CD14-positive monocyte (primary cell): ENCODE data around the gene CHID1. TPM values are rescaled to one million over a fixed set of nuclear protein-coding genes. Genes with fewer than 3 reads are reported as not detected.

ENCODE experiments used
- DNase-seq, 3 donors: peaks; one replicate each; pipeline ENCODE4 v3.0.0-alpha.2; 2011 to 2022
- H2AFZ ChIP-seq: 2 replicates; pipeline ENCODE4 v1.6.0; 2012; ENCODE audit warnings: mild to moderate bottlenecking, low read depth, low read length, inconsistent platforms; ENCODE audit not compliant: insufficient read depth, poor library complexity, severe bottlenecking
- H3K27ac ChIP-seq, 2 donors: 1 replicate in 1 of 2; 2 replicates in 1 of 2; pipeline ENCODE4 v1.5.1; 2012 to 2013; ENCODE audit warnings: low read length in 2 of 2, control low read depth in 1 of 2, inconsistent platforms in 1 of 2, low read depth in 1 of 2, mild to moderate bottlenecking in 1 of 2
- H3K27me3 ChIP-seq, 2 donors: one replicate each; pipeline versions ENCODE4 v1.6.0 to v1.6.1; 2011 to 2013; ENCODE audit warnings: low read length in 2 of 2; ENCODE audit not compliant: control insufficient read depth in 2 of 2, insufficient read depth in 2 of 2
- H3K36me3 ChIP-seq, 2 donors: replicated peaks in 1 of 2; 1 replicate in 1 of 2; 2 replicates in 1 of 2; pipeline versions ENCODE4 v1.5.1 to v1.6.1; 2012 to 2013; ENCODE audit warnings: low read length in 2 of 2, control low read depth in 1 of 2, inconsistent platforms in 1 of 2, mild to moderate bottlenecking in 1 of 2; ENCODE audit not compliant: insufficient read depth in 2 of 2, control insufficient read depth in 1 of 2
- H3K4me1 ChIP-seq, 2 donors: 1 replicate in 1 of 2; 2 replicates in 1 of 2; pipeline versions ENCODE4 v1.5.1 to v1.6.1; 2012 to 2013; ENCODE audit warnings: low read length in 2 of 2, control low read depth in 1 of 2, inconsistent platforms in 1 of 2, mild to moderate bottlenecking in 1 of 2, moderate library complexity in 1 of 2; ENCODE audit not compliant: insufficient read depth in 2 of 2, control insufficient read depth in 1 of 2
- H3K4me2 ChIP-seq: replicated peaks from 2 replicates; pipeline ENCODE3; 2012; ENCODE audit warnings: low read length, moderate library complexity, mild to moderate bottlenecking; ENCODE audit not compliant: poor library complexity, severe bottlenecking; ENCODE audit errors: extremely low read depth
- H3K4me3 ChIP-seq, 3 experiments: fragments of 200-600 bp in 1 of 3; sonication (generic) in 1 of 3; replicated peaks in 1 of 3; 1 replicate in 2 of 3; 2 replicates in 1 of 3; pipeline ENCODE4 v1.5.1; 2011 to 2013; ENCODE audit warnings: low read length in 3 of 3, mild to moderate bottlenecking in 3 of 3, control low read depth in 2 of 3, low read depth in 2 of 3, inconsistent platforms in 1 of 3, moderate library complexity in 1 of 3
- H3K79me2 ChIP-seq: 2 replicates; pipeline ENCODE4 v1.6.0; 2012; ENCODE audit warnings: mild to moderate bottlenecking, control low read depth, inconsistent platforms, low read length, moderate library complexity; ENCODE audit not compliant: insufficient read depth
- H3K9ac ChIP-seq: 2 replicates; pipeline ENCODE4 v1.6.0; 2017; ENCODE audit warnings: low read length, mild to moderate bottlenecking; ENCODE audit not compliant: insufficient read depth, poor library complexity, severe bottlenecking
- H3K9me3 ChIP-seq, 2 donors: replicated peaks in 1 of 2; 1 replicate in 1 of 2; 2 replicates in 1 of 2; pipeline versions ENCODE4 v1.5.1 to v1.6.1; 2012 to 2013; ENCODE audit warnings: low read length in 2 of 2, control low read depth in 1 of 2; ENCODE audit not compliant: control insufficient read depth in 1 of 2, insufficient read depth in 1 of 2
- H4K20me1 ChIP-seq: 2 replicates; pipeline ENCODE4 v1.6.0; 2012; ENCODE audit warnings: mild to moderate bottlenecking, low read length, control low read depth, moderate library complexity; ENCODE audit not compliant: insufficient read depth
- H3K27ac Mint-ChIP-seq, 7 donors: one replicate each; pipeline ENCODE4 v1.8.0; 2020; ENCODE audit warnings: mild to moderate bottlenecking in 7 of 7, mixed read lengths in 7 of 7, moderate library complexity in 6 of 7, inconsistent platforms in 2 of 7
- H3K27me3 Mint-ChIP-seq, 3 donors: one replicate each; pipeline ENCODE4 v1.8.0; 2021 to 2022; ENCODE audit warnings: low read depth in 3 of 3, mild to moderate bottlenecking in 3 of 3, mixed read lengths in 3 of 3, moderate library complexity in 3 of 3, inconsistent platforms in 1 of 3
- H3K36me3 Mint-ChIP-seq, 2 donors: one replicate each; pipeline ENCODE4 v1.8.0; 2020; ENCODE audit warnings: mixed read lengths in 2 of 2, inconsistent platforms in 1 of 2, mild to moderate bottlenecking in 1 of 2
- H3K4me1 Mint-ChIP-seq: one replicate; pipeline ENCODE4 v1.8.0; 2020; ENCODE audit warnings: mild to moderate bottlenecking, mixed read lengths
- H3K4me3 Mint-ChIP-seq, 2 donors: one replicate each; pipeline ENCODE4 v1.8.0; 2020; ENCODE audit warnings: mild to moderate bottlenecking in 2 of 2, mixed read lengths in 2 of 2, moderate library complexity in 1 of 2
- H3K9me3 Mint-ChIP-seq, 7 donors: one replicate each; pipeline ENCODE4 v1.8.0; 2020 to 2022; ENCODE audit warnings: mixed read lengths in 7 of 7, mild to moderate bottlenecking in 6 of 7, moderate library complexity in 6 of 7, inconsistent platforms in 2 of 7
- WGBS: methylation state at CpG from one replicate; pipeline ENCODE4 v1.1.5; 2013; ENCODE audit warnings: missing lambda C conversion rate; ENCODE audit not compliant: insufficient coverage; 5-methylcytosine and 5-hydroxymethylcytosine counted together
- intact Hi-C, 2 donors: fragments of 100-400 bp; cut with micrococcal nuclease; formaldehyde crosslinking; loops; one replicate each; pipeline versions ENCODE4 v1.15.0 to v1.15.1; 2023
- polyA plus RNA-seq, 3 donors: library from polyadenylated mRNA; depleted of rRNA in 1 of 3; unstranded in 2 of 3; stranded (reverse) in 1 of 3; fragments of 300-500 nt in 2 of 3; fragments of >200 nt in 1 of 3; fragmentation: Illumina TruSeq in 2 of 3; gene quantifications; 1 replicate in 2 of 3; 2 replicates in 1 of 3; pipeline ENCODE4 v1.2.3, GENCODE V29; 2012 to 2021
- TF ChIP-seq, protein P1 (sequence below): fragments of 200-600 bp; IDR thresholded peaks from one replicate; pipeline ENCODE4 v1.8.0; 2022; ENCODE audit warnings: antibody characterized with exemption, mild to moderate bottlenecking

The CHID1 gene
- polyA plus RNA-seq, 3 donors, result 23.2 to 45.4 (median 45.0) TPM

DNA sequence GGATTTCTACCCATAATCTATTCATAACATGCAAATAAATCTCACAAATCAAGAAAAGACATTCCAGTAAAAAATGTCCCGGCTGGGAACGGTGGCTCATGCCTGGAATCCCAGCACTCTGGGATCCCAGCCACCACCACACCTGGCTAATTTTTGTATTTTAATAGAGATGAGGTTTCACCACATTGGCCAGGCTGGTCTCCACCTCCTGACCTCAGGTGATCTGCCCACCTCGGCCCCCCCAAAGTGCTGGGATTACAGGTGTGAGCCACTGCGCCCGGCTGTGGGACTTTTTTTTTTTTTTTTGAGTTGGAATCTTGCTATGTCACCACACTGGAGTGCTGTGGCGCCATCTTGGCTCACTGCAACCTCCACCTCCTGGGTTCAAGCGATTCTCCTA is 4.7 kb downstream of the CHID1 start:
- Mint-ChIP-seq H3K27me3 (peaks cover 0 to 4% (median 3%) of the 10 kb centered on the region in 3 donors), H3K4me1 (peaks cover 17% of the 10 kb centered on the region), H3K4me3 (no peak overlapping the region), H3K36me3 (peaks cover 38 to 44% of the 10 kb centered on the region in 2 donors), H3K27ac (no peak overlapping the region), H3K9me3 (peaks cover 0 to 2% (median 0%) of the 10 kb centered on the region in 7 donors)
- 94% methylated on average over 2 of the region's 7 CpGs for WGBS
- Histone ChIP-seq H3K27ac (no peak overlapping the region), H3K9ac (no peak overlapping the region), H2AFZ (no peak overlapping the region), H3K4me1 (peaks cover 8 to 13% of the 10 kb centered on the region in 2 donors), H4K20me1 (no peaks in the 10 kb centered on the region), H3K9me3 (no peaks in the 10 kb centered on the region), H3K4me3 (no peak overlapping the region), H3K36me3 (peaks cover 34 to 37% of the 10 kb centered on the region in 2 donors), H3K27me3 (no peaks in the 10 kb centered on the region), H3K79me2 (peaks cover 16% of the 10 kb centered on the region), H3K4me2 (no peak overlapping the region)
- intact Hi-C loops, result no loop called here
- DNase-seq, result no peak
- TF ChIP-seq, protein P1, sequence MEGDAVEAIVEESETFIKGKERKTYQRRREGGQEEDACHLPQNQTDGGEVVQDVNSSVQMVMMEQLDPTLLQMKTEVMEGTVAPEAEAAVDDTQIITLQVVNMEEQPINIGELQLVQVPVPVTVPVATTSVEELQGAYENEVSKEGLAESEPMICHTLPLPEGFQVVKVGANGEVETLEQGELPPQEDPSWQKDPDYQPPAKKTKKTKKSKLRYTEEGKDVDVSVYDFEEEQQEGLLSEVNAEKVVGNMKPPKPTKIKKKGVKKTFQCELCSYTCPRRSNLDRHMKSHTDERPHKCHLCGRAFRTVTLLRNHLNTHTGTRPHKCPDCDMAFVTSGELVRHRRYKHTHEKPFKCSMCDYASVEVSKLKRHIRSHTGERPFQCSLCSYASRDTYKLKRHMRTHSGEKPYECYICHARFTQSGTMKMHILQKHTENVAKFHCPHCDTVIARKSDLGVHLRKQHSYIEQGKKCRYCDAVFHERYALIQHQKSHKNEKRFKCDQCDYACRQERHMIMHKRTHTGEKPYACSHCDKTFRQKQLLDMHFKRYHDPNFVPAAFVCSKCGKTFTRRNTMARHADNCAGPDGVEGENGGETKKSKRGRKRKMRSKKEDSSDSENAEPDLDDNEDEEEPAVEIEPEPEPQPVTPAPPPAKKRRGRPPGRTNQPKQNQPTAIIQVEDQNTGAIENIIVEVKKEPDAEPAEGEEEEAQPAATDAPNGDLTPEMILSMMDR, result no peak

DNA sequence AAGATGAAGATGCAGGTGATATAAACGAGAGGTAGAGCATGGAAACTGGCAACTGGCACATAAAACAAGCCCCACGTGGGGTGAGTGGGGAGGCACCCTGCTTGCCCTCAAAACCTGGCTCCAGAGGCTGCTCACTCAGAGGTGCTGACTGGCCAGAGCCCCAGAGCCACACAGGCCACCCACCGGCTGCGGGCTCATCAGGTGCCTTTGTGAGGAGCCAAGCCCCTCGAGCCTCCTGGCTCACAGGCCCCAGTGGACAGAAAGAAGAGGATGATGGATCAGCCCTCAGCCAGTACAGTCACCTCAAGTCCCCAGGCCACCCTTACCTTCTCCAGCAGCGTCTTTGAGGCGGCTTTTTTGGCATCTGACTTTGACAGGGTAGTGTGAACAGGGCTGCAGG is 6.2 kb downstream of the CHID1 start:
- Histone ChIP-seq H3K27me3 (no peaks in the 10 kb centered on the region), H2AFZ (no peak overlapping the region), H3K9me3 (no peaks in the 10 kb centered on the region), H4K20me1 (no peaks in the 10 kb centered on the region), H3K4me1 (peaks cover 0 to 1% of the 10 kb centered on the region in 2 donors), H3K9ac (no peak overlapping the region), H3K4me3 (no peak overlapping the region), H3K27ac (no peak overlapping the region), H3K4me2 (no peak overlapping the region), H3K79me2 (peaks cover 4% of the 10 kb centered on the region), H3K36me3 (peaks cover 50 to 52% of the 10 kb centered on the region in 2 donors)
- peaks cover 12% of the 10 kb centered on the region for H3K4me1 Mint-ChIP-seq
- TF ChIP-seq, protein P1, result no peak
- no peak for DNase-seq
- intact Hi-C loops, result no loop called here
- 95% methylated on average over 5 of the region's 7 CpGs for WGBS
- H3K27ac Mint-ChIP-seq, result peak overlapping the region in 1 of 7 donors; percentile 56
- peaks cover 46 to 57% of the 10 kb centered on the region in 2 donors for H3K36me3 Mint-ChIP-seq
- no peak overlapping the region for H3K4me3 Mint-ChIP-seq
- peaks cover 0 to 4% (median 3%) of the 10 kb centered on the region in 3 donors for H3K27me3 Mint-ChIP-seq
- H3K9me3 Mint-ChIP-seq, result no peaks in the 10 kb centered on the region
